Right renal cortex interstitium (tissue), 3 donors: ENCODE data around the gene RDH8. TPM values are rescaled to one million over a fixed set of nuclear protein-coding genes. Genes with fewer than 3 reads are reported as not detected.

ENCODE experiments used
- DNase-seq, 3 donors: peaks; one replicate each; pipeline ENCODE4 v3.0.0-alpha.2; 2013; ENCODE audit warnings: low read depth in 3 of 3, low spot score in 2 of 3
- polyA plus RNA-seq, 3 donors: library from polyadenylated mRNA; unstranded; fragments of 120-200 nt; gene quantifications; one replicate each; pipeline ENCODE4 v1.2.1, GENCODE V29; 2013; ENCODE audit not compliant: insufficient read length in 3 of 3

The RDH8 gene
- polyA plus RNA-seq, 3 donors: not detected

GRCh38 chr19:10033614-10034013, 20.3 kb downstream of the RDH8 start:
- DNase-seq: no peak

DNA sequence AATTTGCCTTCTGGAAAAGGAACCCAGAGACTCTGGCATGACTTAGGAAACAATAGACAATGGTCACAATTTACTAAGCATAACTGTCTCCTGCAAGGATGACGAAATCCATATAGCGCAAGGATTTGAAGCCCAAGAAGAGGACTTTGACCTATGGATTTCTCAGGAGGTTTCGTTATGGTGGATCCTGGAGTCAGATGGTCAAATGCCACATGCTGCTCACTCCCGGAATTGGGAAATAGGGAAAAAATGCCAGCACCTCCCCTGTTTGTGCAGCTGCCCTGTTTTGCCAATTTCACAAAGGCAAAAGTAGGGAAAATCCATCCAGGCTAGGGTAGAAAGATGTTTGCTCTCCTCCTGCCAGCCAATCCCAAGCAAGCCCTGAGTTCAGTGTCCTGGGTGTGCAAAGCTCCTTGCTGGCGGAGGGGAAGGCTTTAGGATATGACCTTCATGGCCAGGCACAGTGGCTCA, 23.4 kb downstream of the RDH8 start:
- DNase-seq: no peak

- no peak for DNase-seq
Observed at GRCh38 chr19:10037367-10037766, 24.1 kb downstream of the RDH8 start.

DNA sequence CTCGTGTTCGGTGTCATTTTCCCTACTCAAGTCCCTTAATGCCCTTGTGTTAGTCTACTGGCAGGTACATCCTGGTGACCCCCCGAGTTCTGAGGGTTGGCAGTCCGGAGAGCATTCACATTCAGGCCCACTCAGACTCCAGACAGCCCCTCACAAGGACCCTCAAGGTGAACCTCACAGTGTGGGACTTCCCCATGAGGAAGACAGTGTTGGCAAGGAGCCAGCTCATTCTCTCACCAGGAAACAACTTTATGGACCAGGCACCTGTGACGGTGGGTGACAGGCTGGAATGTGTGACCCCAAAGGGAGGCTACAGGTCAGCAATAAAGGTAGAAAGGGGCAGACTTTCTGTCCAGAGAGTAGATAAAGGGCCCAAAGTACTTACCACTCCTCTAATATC, 24.5 kb downstream of the RDH8 start:
- no peak for DNase-seq

DNA sequence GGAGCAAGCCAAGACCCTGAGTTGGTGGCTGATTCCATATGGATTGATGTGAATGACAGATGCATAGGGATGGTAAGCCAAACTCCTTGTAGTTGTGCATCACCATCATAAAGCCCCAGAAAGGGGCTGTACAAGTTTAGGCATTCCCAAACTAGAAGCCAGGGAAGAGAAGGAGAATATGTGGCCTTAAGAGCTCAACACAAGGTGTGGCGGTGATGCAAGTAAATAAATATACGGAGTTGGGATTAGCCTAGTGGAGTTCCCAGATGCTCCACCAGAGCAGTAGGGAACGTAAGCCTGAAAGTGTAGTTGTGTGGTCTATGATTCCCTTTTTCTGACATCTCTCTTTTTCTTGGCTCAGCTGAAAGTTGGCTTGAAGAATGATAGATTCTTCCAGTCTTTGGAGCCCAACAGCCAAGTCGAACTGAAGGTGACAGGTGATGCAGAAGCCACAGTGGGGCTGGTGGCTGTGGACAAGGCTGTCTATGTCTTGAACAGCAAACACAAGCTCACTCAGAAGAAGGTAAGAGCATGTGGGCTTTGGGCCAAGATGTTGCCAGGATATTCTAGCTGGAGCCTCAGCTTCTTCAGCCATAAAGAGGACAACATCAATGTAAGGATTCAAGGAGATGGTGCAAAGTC, 30.1 kb downstream of the RDH8 start:
- DNase-seq: peak; percentile 21 to 45 (median 21)

- no peak for DNase-seq
Observed at GRCh38 chr19:10044390-10044789, 31.1 kb downstream of the RDH8 start.

DNA sequence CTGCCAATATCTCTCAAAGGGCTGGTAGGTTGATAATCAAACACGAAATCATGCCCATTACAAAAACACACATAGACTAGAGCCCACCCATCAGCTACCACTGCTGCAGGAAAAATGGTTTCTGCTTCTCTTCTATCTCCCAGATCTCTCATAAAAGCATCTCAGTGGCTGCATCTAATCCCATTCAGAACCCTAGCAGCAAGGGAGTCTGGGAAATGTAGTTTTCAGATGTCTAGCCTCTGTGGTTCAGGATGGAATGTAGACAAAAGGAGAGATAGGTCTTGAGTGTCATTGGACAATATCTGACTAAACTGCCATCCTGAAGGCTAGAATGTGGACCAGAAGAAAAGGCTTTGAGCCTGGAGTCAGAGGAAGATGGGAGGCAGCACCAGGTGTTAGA, 32.1 kb downstream of the RDH8 start:
- no peak for DNase-seq

DNA sequence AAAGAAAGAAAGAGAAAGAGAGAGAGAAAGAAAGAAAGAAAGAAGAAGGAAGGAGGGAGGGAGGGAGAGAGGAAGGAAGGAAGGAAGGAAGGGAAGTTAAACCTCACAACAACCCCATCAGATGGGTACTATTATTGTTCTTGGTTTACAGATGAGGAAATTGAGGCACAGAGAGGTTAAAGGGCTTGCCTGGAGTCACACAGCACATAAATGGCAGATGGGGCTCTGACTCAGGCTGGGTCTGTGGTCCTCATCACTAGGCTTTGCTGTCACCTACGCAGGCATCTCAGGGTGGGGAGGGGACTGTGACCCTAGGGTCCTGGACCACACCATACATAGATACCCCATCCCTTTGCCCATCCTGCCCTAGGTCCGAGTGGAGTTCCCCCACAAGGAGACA, 36.3 kb downstream of the RDH8 start:
- no peak for DNase-seq

DNA sequence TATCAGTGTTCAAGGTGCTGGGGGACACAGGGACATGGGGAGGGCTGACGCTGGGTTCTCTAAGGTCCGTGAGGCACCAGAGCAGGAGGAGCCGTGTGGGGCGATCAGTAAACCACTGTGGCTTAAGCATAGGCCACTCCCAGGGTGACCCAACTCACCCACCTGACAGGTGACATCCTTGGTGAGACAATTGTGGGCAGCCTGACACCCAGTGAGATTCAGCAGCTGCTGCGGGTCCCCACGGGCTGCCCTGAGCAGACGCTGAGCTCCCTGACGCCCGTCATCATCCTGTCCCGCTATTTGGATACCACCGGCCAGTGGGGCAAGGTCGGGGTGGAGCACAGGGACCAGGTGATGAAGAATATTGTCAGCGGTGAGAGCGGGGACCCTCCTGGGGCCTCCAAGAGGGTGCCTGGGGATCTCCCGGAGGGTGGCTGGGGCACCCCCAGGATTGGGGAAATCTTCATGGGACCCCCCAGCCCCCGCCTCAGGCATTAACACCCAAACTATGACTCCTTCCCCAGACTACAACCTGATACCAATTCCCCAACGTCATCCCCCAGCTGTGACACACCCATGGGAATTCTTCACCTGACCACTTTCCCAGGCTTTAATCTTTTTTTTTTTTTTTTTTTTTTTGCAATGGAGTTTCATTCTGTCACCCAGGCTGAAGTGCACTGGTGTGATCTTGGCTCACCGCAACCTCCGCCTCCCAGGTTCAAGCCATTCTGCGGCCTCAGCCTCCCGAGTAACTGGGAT, 39.5 kb downstream of the RDH8 start:
- DNase-seq: no peak

DNA sequence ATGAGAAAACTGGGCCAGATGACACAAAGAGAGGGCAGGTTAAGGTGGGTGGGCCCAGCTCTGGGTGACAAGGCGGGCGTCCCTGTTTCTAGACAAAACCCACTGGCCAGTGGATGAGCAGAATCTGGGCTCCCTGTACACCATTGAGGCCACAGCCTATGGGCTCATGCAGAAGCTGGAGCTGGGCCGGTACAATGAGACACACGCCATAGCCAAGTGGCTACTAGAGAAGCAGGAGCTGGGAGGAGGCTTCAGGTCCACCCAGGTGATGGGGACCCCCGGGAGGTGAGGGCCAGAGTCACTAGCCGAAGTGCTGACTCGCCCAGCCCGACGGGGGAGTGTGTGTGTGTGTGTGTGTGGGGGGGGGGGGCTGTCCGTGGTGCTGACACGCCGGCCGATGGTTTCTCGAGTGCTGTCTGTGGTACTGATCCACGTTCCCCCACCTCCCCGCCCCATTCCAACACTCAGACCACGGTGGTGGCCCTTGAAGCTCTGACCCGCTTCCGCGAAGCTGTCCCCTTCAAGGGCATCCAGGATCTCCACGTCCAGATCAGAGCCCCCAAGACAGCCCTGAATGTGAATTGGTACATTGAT, 48.5 kb downstream of the RDH8 start:
- DNase-seq: no peak

- DNase-seq: no peak
Observed at GRCh38 chr19:10068205-10068604, 54.9 kb downstream of the RDH8 start.

DNA sequence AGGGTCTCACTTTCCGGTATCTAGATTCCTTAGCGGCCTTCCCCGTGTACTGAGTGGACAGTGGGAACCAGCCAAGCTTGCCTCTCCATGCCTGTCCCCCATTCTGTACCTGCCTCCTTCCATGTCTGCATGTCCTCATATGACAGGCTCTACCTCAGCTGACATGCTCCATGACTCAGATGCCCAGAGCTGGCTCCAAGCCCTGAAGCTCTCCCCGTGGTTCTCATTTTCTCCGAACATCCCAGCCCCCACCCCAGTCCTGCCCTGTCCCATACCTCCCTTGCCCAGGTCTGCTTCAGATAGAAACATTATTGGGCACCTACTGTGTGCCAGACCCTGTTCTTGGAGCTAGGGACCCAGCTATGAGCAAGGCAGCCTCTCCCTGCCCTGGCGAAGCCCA, 55.8 kb downstream of the RDH8 start:
- DNase-seq: no peak

- DNase-seq: no peak
Observed at GRCh38 chr19:10070730-10071446, 57.6 kb downstream of the RDH8 start.

Other genes with a start within 250 kb of the RDH8 start
- 10 to 100 TPM; 12.9 to 16.8 (median 15.8) TPM for gene ZNF846, start 244.7 kb upstream of the RDH8 start, polyA plus RNA-seq
- 10 to 100 TPM; 24.3 to 25.0 (median 24.8) TPM for gene FBXL12, start 194.4 kb upstream of the RDH8 start, polyA plus RNA-seq
- 100 to 1,000 TPM; 277 to 363 (median 338) TPM for gene UBL5, start 185.6 kb upstream of the RDH8 start, polyA plus RNA-seq
- 10 to 100 TPM; 47.7 to 51.0 (median 50.5) TPM for gene PIN1, start 178.2 kb upstream of the RDH8 start, polyA plus RNA-seq
- gene OLFM2, start 77.0 kb upstream of the RDH8 start, polyA plus RNA-seq: 10 to 100 TPM; 17.0 to 21.3 (median 18.7) TPM
- gene COL5A3, start 3.0 kb upstream of the RDH8 start, polyA plus RNA-seq: under 1 TPM; 0.46 to 0.68 (median 0.60) TPM
- gene SHFL, start 72.8 kb downstream of the RDH8 start, polyA plus RNA-seq: 10 to 100 TPM; 19.9 to 21.5 (median 20.8) TPM
- gene ANGPTL6, start 89.2 kb downstream of the RDH8 start, polyA plus RNA-seq: 1 to 10 TPM; 1.6 to 2.3 (median 2.0) TPM
- gene PPAN, start 92.9 kb downstream of the RDH8 start, polyA plus RNA-seq: 10 to 100 TPM; 25.6 to 31.1 (median 25.8) TPM
- gene P2RY11, start 98.2 kb downstream of the RDH8 start, polyA plus RNA-seq: 10 to 100 TPM in 2 of 3 donors, 1 to 10 TPM in 1; 8.9 to 11.6 (median 10.5) TPM
- 100 to 1,000 TPM; 186 to 204 (median 191) TPM for gene EIF3G, start 106.4 kb downstream of the RDH8 start, polyA plus RNA-seq
- gene DNMT1, start 181.5 kb downstream of the RDH8 start, polyA plus RNA-seq: 100 to 1,000 TPM in 2 of 3 donors, 10 to 100 TPM in 1; 99.0 to 106 (median 102) TPM
- 10 to 100 TPM in 2 of 3 donors, 1 to 10 TPM in 1; 9.6 to 10.8 (median 10.2) TPM for gene S1PR2, start 217.8 kb downstream of the RDH8 start, polyA plus RNA-seq
- 10 to 100 TPM; 30.8 to 34.6 (median 30.8) TPM for gene MRPL4, start 238.7 kb downstream of the RDH8 start, polyA plus RNA-seq